HG03521 (cell line): ENCODE data around the gene KRTAP3-3.
"Not testable (repeated sequence)": the region's sequence is repeated elsewhere in the genome, so short reads cannot be mapped to it uniquely, and the experiment has no call there.

ENCODE experiments used
- ATAC-seq: cut with Tn5 transposase; IDR thresholded peaks from one replicate; pipeline ENCODE4 v1.9.1; 2021; ENCODE audit warnings: mild to moderate bottlenecking, moderate library complexity; ENCODE audit not compliant: unreplicated experiment

Gene KRTAP3-3

GRCh38 chr17:40993839-40994238 is at the start of gene KRTAP3-3:
KRTAP3-3 (minus strand) TSS chr17:40994164; CDS start chr17:40994097, 67 bp downstream.
- no peak for ATAC-seq

GRCh38 chr17:41042953-41043352 is 49.0 kb upstream of the KRTAP3-3 start:
- ATAC-seq = no peak

- not testable (repeated sequence) for ATAC-seq
Observed at GRCh38 chr17:41040783-41041571, 47.0 kb upstream of the KRTAP3-3 start, which contains the start of gene KRTAP1-1. KRTAP1-1 (minus strand) TSS chr17:41041450; CDS start chr17:41041397, 53 bp downstream.

- no peak for ATAC-seq
Observed at GRCh38 chr17:41037853-41038350, 43.9 kb upstream of the KRTAP3-3 start.

GRCh38 chr17:41034346-41034935 is 40.5 kb upstream of the KRTAP3-3 start, which contains the start of gene KRTAP1-3:
KRTAP1-3 (minus strand) TSS chr17:41034874; CDS start chr17:41034821, 53 bp downstream.
- ATAC-seq = not testable (repeated sequence)

- ATAC-seq = no peak
Observed at GRCh38 chr17:41029633-41030245, 35.8 kb upstream of the KRTAP3-3 start, which contains the start of gene KRTAP1-4. KRTAP1-4 (minus strand) TSS chr17:41030195; CDS start chr17:41030078, 117 bp downstream.

- no peak for ATAC-seq
Observed at GRCh38 chr17:41026715-41027471, 32.9 kb upstream of the KRTAP3-3 start, which contains the start of gene KRTAP1-5. KRTAP1-5 (minus strand) TSS chr17:41027208; CDS start chr17:41027155, 53 bp downstream.

- no peak for ATAC-seq
Observed at GRCh38 chr17:41024697-41025096, 30.7 kb upstream of the KRTAP3-3 start.

- no peak for ATAC-seq
Observed at GRCh38 chr17:41020336-41020735, 26.4 kb upstream of the KRTAP3-3 start.

GRCh38 chr17:41019415-41019814 is 25.5 kb upstream of the KRTAP3-3 start:
- ATAC-seq = no peak

GRCh38 chr17:41018541-41018940 is 24.6 kb upstream of the KRTAP3-3 start:
- no peak for ATAC-seq

GRCh38 chr17:41016578-41017215 is 22.7 kb upstream of the KRTAP3-3 start:
- no peak for ATAC-seq

- ATAC-seq = no peak
Observed at GRCh38 chr17:41015454-41015853, 21.5 kb upstream of the KRTAP3-3 start.

- no peak for ATAC-seq
Observed at GRCh38 chr17:41013606-41014005, 19.6 kb upstream of the KRTAP3-3 start.

GRCh38 chr17:41013181-41013580 is 19.2 kb upstream of the KRTAP3-3 start:
- no peak for ATAC-seq

- ATAC-seq = no peak
Observed at GRCh38 chr17:41012326-41013120, 18.6 kb upstream of the KRTAP3-3 start.

- no peak for ATAC-seq
Observed at GRCh38 chr17:41010441-41010840, 16.5 kb upstream of the KRTAP3-3 start.

GRCh38 chr17:41009936-41010335 is 16.0 kb upstream of the KRTAP3-3 start:
- ATAC-seq = no peak

GRCh38 chr17:41009301-41009760 is 15.4 kb upstream of the KRTAP3-3 start:
- ATAC-seq = no peak
